Measurements from ENCODE around the gene PRTFDC1.
A peak's percentile ranks its signal among the peaks of the same experiment; 100 is the strongest.
"Not testable (repeated sequence)": the region's sequence is repeated elsewhere in the genome, so short reads cannot be mapped to it uniquely, and the experiment has no call there.

PRTFDC1 gene

DNA sequence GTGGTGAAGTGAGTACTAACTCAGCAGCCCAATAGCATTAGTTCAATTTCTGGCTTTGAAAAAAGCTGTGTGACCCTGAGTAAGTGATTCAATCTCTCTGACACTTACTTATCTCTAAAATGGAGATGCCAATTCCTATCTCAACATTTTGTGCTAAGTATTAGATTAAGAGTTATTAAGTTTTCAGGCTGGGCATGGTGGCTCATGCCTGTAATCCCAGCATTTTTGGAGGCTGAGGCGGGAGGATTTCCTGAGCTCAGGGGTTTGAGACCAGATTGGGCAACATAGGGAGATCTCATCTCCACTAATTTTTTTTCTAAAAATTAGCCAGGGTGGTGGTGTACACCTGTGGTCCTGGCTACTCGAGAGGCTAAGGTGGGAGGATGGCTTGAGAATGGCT lies 109.5 kb downstream of the PRTFDC1 start:
- TF ChIP-seq, protein P1, sequence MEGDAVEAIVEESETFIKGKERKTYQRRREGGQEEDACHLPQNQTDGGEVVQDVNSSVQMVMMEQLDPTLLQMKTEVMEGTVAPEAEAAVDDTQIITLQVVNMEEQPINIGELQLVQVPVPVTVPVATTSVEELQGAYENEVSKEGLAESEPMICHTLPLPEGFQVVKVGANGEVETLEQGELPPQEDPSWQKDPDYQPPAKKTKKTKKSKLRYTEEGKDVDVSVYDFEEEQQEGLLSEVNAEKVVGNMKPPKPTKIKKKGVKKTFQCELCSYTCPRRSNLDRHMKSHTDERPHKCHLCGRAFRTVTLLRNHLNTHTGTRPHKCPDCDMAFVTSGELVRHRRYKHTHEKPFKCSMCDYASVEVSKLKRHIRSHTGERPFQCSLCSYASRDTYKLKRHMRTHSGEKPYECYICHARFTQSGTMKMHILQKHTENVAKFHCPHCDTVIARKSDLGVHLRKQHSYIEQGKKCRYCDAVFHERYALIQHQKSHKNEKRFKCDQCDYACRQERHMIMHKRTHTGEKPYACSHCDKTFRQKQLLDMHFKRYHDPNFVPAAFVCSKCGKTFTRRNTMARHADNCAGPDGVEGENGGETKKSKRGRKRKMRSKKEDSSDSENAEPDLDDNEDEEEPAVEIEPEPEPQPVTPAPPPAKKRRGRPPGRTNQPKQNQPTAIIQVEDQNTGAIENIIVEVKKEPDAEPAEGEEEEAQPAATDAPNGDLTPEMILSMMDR (IDR thresholded peaks at IDR 0.05; ENCODE audit: low read length, missing control alignments): no peak
- H3K4me3 ChIP-seq (replicated peaks; ENCODE audit: low read depth, low read length): no peak overlapping the region
- no peak for DNase-seq (ENCODE audit: low read depth)

DNA sequence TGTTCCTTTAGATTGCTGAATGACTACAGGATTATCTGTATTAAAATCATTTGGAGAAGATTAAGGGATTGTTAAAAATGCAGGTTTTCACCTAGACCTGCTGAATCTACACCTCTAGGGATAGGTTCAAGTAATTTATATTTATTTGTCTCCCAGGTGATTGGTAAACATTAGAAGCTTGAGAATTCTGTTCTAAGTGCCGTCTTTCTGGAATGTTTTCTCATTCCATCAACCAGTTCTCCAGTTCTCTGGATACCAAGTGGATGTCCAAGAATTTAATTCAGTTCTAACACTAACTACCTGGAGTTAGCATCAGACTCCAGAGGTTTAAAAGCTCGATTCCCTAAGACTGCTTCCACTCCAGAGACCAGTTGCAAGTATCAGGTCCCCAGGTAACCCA lies 110.9 kb downstream of the PRTFDC1 start:
- TF ChIP-seq, protein P1 (IDR thresholded peaks at IDR 0.05; ENCODE audit: low read length, missing control alignments): no peak
- H3K4me3 ChIP-seq (replicated peaks; ENCODE audit: low read depth, low read length): no peak overlapping the region
- DNase-seq (ENCODE audit: low read depth): no peak

DNA sequence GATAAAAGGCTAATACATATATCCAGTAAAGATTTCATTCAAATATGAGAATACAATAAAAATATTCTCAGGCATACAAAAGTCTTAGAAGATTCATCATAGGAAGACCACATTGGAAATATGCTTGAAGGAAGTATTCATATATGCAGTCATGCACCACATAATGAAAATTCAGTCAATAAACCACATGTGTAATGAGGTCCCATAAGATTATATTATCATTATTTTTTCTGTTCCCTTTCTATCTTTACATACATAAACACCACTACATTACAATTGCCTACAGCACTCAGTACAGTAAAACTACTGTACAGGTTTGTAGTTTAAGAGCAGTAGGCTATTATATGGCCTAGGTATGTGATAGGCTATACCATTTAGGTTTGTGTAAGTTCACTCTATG lies 111.6 kb downstream of the PRTFDC1 start:
- DNase-seq (ENCODE audit: low read depth): no peak
- H3K4me3 ChIP-seq (replicated peaks; ENCODE audit: low read depth, low read length): no peak overlapping the region
- TF ChIP-seq, protein P1 (IDR thresholded peaks at IDR 0.05; ENCODE audit: low read length, missing control alignments): no peak

DNA sequence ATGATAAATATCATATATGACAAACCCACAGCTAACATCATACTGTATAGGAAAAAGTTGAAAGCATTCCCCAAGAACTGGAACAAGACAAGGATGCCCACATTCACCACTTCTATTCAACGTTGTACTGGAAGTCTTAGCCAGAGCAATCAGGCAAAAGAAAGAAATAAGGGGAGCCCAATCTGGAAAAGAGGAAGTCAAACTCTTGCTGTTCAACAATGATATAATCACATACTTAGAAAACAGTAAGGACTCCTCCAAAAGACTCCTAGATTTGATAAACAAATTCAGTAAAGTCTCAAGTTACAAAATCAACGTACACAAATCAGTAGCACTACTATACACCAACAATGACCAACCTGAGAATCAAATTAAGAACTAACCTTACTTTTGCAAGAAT lies 114.6 kb downstream of the PRTFDC1 start:
- H3K4me3 ChIP-seq (replicated peaks; ENCODE audit: low read depth, low read length); DNase-seq (ENCODE audit: low read depth): not testable (repeated sequence)

DNA sequence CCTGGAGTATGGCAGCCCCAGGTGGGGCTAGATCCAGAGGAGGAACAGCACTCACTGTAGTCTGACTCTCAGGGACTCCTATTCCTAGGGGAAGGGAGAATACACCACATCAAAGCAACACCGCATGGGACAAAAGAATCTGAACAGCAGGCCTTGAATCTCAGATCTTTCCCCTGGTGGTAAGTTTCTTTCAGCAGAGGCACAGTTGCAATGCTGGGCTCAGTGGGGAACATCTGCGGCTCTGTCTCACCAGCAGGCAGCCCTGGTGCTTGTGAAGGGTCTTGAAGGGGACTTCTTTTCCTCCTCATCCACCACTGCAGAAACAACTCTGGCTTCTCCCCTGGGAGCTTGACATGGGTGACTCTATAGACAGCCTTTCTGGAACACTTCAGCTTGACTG lies 117.5 kb downstream of the PRTFDC1 start:
- no peak for DNase-seq (ENCODE audit: low read depth)
- TF ChIP-seq, protein P1 (IDR thresholded peaks at IDR 0.05; ENCODE audit: low read length, missing control alignments): no peak
- H3K4me3 ChIP-seq (replicated peaks; ENCODE audit: low read depth, low read length): no peak overlapping the region

DNA sequence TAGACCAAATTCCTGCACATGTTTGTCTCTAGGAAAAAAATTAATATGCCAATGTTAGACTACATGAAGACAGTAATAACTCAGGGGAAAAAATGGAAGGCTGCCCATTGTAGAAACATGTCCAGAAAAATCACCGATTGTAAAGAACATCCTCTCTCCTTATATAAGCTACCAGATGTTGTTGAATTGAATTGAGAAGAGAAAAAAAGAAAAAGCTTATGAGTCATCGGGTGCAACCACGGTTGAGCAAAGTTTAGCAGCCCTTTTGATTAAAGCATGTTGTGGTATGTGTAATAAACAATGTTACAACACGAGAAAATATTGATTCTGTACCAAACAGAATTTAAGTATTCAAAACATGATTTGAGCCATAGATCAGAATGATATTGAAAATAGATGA lies 126.4 kb downstream of the PRTFDC1 start:
- TF ChIP-seq, protein P1 (IDR thresholded peaks at IDR 0.05; ENCODE audit: low read length, missing control alignments): no peak
- H3K4me3 ChIP-seq (replicated peaks; ENCODE audit: low read depth, low read length): peak overlapping the region; percentile 16
- DNase-seq (ENCODE audit: low read depth): peak; percentile 88

DNA sequence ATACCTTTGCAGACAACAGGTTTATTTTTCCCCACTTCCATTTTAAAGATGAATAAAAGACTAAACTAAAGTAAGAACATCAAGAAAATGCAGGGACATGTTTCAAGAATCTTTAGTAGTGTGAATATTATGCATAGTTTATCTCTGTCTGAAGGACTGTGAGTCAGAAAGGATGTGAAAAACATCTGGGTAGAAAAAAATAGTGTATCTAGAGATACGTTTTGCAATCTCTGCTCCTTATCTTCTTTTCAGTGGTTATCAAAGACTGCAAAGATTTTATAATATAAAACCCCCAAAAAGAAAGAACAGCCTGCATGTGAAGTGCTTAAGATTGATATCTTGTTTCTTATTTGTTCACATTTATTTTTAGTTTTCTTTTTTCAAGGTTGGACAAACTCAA lies 126.9 kb downstream of the PRTFDC1 start:
- TF ChIP-seq, protein P1 (IDR thresholded peaks at IDR 0.05; ENCODE audit: low read length, missing control alignments): no peak
- DNase-seq (ENCODE audit: low read depth): peak; percentile 44

DNA sequence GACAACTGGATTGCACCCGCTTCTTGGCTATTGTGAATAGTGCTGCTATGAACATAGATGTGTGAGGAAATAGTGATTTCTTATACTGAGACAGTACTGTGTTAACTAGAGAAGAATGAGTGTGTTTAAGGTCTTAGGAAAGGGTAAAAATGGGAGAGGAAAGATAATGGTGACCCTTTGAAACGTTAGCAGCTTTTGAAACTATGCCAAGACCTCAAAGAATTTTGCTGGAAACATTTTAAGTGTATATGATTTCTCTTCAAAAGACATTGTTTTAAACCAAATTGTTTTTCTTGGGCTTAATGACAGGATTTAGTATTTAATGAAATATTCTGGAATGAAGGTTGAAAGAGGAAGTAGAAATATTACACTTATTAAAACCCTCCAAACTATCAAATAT lies 127.9 kb downstream of the PRTFDC1 start:
- DNase-seq (ENCODE audit: low read depth): no peak
- H3K4me3 ChIP-seq (replicated peaks; ENCODE audit: low read depth, low read length): no peak overlapping the region
- TF ChIP-seq, protein P1 (IDR thresholded peaks at IDR 0.05; ENCODE audit: low read length, missing control alignments): no peak

More for the DNA sequence above, 126.9 kb downstream of the PRTFDC1 start:
- no peak overlapping the region for H3K4me3 ChIP-seq (replicated peaks; ENCODE audit: low read depth, low read length)

Measured in fibroblast of pulmonary artery (primary cell).